Spinal cord (tissue), 10 donors: ENCODE results near the gene GAMT. TPM values are rescaled to one million over a fixed set of nuclear protein-coding genes. Genes with fewer than 3 reads are reported as not detected.

Experiments
- DNase-seq, 6 donors: peaks; one replicate each; pipeline versions ENCODE4 v3.0.0 to v3.0.0-alpha.2; 2013 to 2015; ENCODE audit warnings: low spot score in 6 of 6, low read depth in 4 of 6
- H3K27ac ChIP-seq: one replicate; pipeline ENCODE4 v1.5.1; 2013; ENCODE audit warnings: low read depth, low read length, control low read depth
- H3K27me3 ChIP-seq: one replicate; pipeline ENCODE4 v1.6.1; 2013; ENCODE audit warnings: low read length; ENCODE audit not compliant: control insufficient read depth, insufficient read depth
- H3K36me3 ChIP-seq: one replicate; pipeline ENCODE4 v1.6.1; 2013; ENCODE audit warnings: low read length; ENCODE audit not compliant: control insufficient read depth, insufficient read depth
- H3K4me1 ChIP-seq: one replicate; pipeline ENCODE4 v1.6.1; 2013; ENCODE audit warnings: low read length; ENCODE audit not compliant: control insufficient read depth, insufficient read depth
- H3K4me3 ChIP-seq: one replicate; pipeline ENCODE4 v1.5.1; 2013; ENCODE audit warnings: low read depth, low read length, control low read depth
- H3K9me3 ChIP-seq: one replicate; pipeline ENCODE4 v1.6.1; 2013; ENCODE audit warnings: low read length; ENCODE audit not compliant: control insufficient read depth, insufficient read depth
- WGBS: methylation state at CpG from one replicate; pipeline ENCODE4 v1.1.5; 2013; ENCODE audit warnings: missing lambda C conversion rate; ENCODE audit not compliant: insufficient coverage; 5-methylcytosine and 5-hydroxymethylcytosine counted together
- polyA plus RNA-seq, 2 donors: library from polyadenylated mRNA; unstranded; fragments of 120-200 nt; gene quantifications; one replicate each; pipeline ENCODE4 v1.2.1, GENCODE V29; 2013; ENCODE audit not compliant: insufficient read length in 2 of 2
- total RNA-seq, 2 donors: library from RNA; depleted of rRNA in 1 of 2; stranded (reverse); fragments of 120-200 nt in 1 of 2; fragments of >200 nt in 1 of 2; gene quantifications; one replicate each; pipeline versions ENCODE4 v1.2.3 to v1.2.4, GENCODE V29; 2013 to 2014
- donor health status: healthy.

Gene GAMT
- total and polyA plus RNA-seq, 4 donors = 15.5 to 81.2 (median 53.6) TPM

GRCh38 chr19:1402411-1403070, 1.2 kb upstream of the GAMT start:
- no peak overlapping the region for H3K27ac ChIP-seq
- 70% methylated on average over 24 of the region's 25 CpGs for WGBS
- DNase-seq = no peak
- H3K36me3 ChIP-seq = peaks cover 29% of the 10 kb centered on the region
- H3K9me3 ChIP-seq = no peaks in the 10 kb centered on the region
- H3K27me3 ChIP-seq = no peaks in the 10 kb centered on the region
- no peak overlapping the region for H3K4me3 ChIP-seq
- peaks cover 41% of the 10 kb centered on the region for H3K4me1 ChIP-seq

GRCh38 chr19:1401889-1402217, 511 bp upstream of the GAMT start:
- H3K4me3 ChIP-seq = peak overlapping the region; percentile 33
- no peaks in the 10 kb centered on the region for H3K27me3 ChIP-seq
- H3K36me3 ChIP-seq = peaks cover 35% of the 10 kb centered on the region
- peaks cover 40% of the 10 kb centered on the region for H3K4me1 ChIP-seq
- H3K27ac ChIP-seq = peak overlapping the region; percentile 52
- WGBS = 84% methylated on average over 2 of the region's 11 CpGs
- DNase-seq = no peak
- no peaks in the 10 kb centered on the region for H3K9me3 ChIP-seq

- H3K27ac ChIP-seq = no peak overlapping the region
- WGBS = 31% methylated on average over 28 of the region's 36 CpGs
- H3K9me3 ChIP-seq = no peaks in the 10 kb centered on the region
- peaks cover 40% of the 10 kb centered on the region for H3K4me1 ChIP-seq
- no peaks in the 10 kb centered on the region for H3K27me3 ChIP-seq
- peaks cover 49% of the 10 kb centered on the region for H3K36me3 ChIP-seq
- DNase-seq = no peak
- peak overlapping the region; percentile 50 for H3K4me3 ChIP-seq
These were observed 833 bp downstream of the GAMT start for GRCh38 chr19:1400281-1401137.

DNA sequence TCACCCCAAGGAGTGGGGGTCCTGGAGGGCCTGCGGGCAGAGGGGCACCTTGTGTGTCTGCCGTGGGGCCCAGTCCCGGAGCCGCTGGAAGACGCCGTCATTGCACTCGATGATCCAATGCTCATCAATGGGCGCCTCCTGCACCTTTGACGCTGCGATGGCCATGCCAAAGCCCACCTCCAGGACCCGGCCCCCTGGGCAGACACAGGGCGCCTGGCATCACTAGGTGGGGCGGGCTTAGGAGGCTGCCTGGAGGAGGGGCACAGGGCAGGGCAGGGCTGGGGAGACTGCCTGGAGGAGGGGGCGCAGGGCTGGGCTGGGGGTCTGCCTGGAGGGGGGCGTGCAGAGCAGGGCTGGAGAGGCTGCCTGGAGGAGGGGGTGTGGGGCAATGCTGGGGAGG, 1.6 kb downstream of the GAMT start:
- Histone ChIP-seq H3K4me1 (peaks cover 40% of the 10 kb centered on the region), H3K27ac (no peak overlapping the region), H3K9me3 (no peaks in the 10 kb centered on the region), H3K27me3 (no peaks in the 10 kb centered on the region), H3K36me3 (peaks cover 57% of the 10 kb centered on the region), H3K4me3 (no peak overlapping the region)
- 93% methylated on average over 15 of the region's 15 CpGs for whole genome bisulfite sequencing
- no peak for DNase-seq

GRCh38 chr19:1399079-1399478, 2.3 kb downstream of the GAMT start:
- Histone ChIP-seq H3K4me1 (peaks cover 40% of the 10 kb centered on the region), H3K9me3 (no peaks in the 10 kb centered on the region), H3K36me3 (peaks cover 63% of the 10 kb centered on the region), H3K4me3 (no peak overlapping the region), H3K27ac (no peak overlapping the region), H3K27me3 (no peaks in the 10 kb centered on the region)
- no peak for DNase-seq
- WGBS = 86% methylated on average over 17 of the region's 19 CpGs

GRCh38 chr19:1397838-1398237, 3.5 kb downstream of the GAMT start:
- 94% methylated on average over 6 of the region's 9 CpGs for WGBS
- no peak overlapping the region for H3K27ac ChIP-seq
- no peak for DNase-seq

GRCh38 chr19:1396768-1397679, 4.3 kb downstream of the GAMT start:
- H3K9me3 ChIP-seq = no peaks in the 10 kb centered on the region
- peaks cover 29% of the 10 kb centered on the region for H3K4me1 ChIP-seq
- no peak overlapping the region for H3K4me3 ChIP-seq
- no peaks in the 10 kb centered on the region for H3K27me3 ChIP-seq
- no peak overlapping the region for H3K27ac ChIP-seq
- WGBS = 83% methylated on average over 36 of the region's 42 CpGs
- peaks cover 84% of the 10 kb centered on the region for H3K36me3 ChIP-seq
- DNase-seq = no peak

More at GRCh38 chr19:1397838-1398237, 3.5 kb downstream of the GAMT start:
- Histone ChIP-seq H3K9me3 (no peaks in the 10 kb centered on the region), H3K4me1 (peaks cover 37% of the 10 kb centered on the region), H3K27me3 (no peaks in the 10 kb centered on the region), H3K4me3 (no peak overlapping the region), H3K36me3 (peaks cover 76% of the 10 kb centered on the region)

GRCh38 chr19:1396019-1396767, 5.1 kb downstream of the GAMT start:
- no peaks in the 10 kb centered on the region for H3K27me3 ChIP-seq
- peaks cover 25% of the 10 kb centered on the region for H3K4me1 ChIP-seq
- peaks cover 92% of the 10 kb centered on the region for H3K36me3 ChIP-seq
- no peak for DNase-seq
- no peak overlapping the region for H3K27ac ChIP-seq
- WGBS = 64% methylated on average over 24 of the region's 25 CpGs
- no peak overlapping the region for H3K4me3 ChIP-seq
- H3K9me3 ChIP-seq = no peaks in the 10 kb centered on the region
